ENCODE measurements around the gene SEMA3D.
A peak's percentile ranks its signal among the peaks of the same experiment; 100 is the strongest.

SEMA3D gene

DNA sequence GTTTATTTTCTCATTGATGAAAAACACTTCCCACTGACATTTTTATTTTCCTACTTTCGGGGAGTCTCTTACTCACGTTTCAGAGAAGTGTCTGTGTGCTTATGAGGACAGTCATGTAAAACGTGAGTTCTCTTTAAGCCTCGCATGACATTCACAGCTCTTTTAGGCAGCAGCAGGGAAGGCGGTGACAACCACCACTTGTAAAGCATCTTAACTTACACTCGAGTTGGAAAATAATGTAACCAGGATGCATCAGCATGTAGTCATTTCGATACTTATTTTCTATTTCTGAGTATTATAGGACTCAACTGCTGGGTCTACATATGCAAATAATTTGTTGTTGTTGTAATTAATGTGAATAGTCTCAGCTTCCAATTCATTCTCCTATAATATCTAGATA lies 153.6 kb downstream of the SEMA3D start:
- no peak for DNase-seq

DNA sequence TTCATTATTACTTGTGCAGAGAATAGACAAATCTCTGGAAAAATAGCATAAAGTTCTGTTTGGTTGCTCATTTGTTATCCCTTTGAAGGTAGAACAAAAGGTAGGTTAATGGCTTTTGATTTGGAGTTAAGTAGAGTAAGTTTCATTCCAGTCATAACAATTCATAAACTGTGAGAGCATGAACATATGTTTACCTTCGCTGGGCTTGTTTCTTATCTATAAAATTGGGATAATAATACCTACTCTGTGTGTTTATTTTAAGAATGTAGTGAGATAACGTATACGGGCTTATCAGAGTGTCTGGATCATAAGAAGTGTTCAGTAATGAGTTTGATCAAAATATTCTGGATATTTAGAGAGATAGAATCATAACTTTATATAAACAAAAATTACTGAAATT lies 155.4 kb downstream of the SEMA3D start:
- no peak for DNase-seq

- peak in 1 of 58 donors; percentile 2 for DNase-seq
Observed at GRCh38 chr7:85030893-85031292, 156.0 kb downstream of the SEMA3D start.

DNA sequence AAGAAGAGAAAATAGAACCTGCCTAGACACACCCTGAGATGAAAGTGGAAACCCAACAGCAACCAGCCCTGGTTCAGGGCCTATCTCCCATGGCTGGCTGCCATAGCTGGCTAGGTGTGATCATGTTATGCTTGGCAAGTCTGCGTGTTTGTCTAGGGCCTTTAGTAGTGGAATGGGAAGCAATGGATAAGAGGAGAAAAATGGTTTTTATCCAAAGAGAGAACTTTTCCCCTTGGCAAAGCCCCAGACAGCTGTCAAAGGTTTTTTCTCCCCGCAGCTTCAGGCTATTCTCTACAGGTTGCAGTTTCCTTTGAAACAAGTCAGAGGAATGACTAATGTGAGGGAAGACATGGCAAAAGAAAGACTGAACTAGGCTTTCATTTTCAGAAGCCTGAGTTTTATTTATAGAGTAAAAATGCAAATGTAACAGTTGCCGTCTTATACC lies 161.5 kb downstream of the SEMA3D start:
- DNase-seq, result no peak

DNA sequence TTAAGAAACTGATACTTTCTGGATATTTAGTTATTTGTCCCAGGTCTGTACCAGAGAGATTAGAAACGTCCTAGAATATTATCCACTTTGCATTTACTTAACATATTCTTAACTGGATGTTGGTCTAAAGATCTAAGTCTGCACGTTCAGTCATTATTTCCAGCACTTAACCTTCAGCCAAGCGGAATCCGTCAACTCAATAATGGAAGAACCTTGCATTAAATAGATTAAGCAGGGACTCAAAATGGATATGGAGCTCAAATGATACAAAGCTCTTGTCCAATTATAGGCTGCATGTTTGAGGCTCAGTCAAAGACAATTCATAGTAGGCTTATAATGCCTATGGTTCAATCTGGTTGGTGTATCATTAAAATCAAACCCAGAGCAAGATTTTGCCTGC lies 162.9 kb downstream of the SEMA3D start:
- no peak for DNase-seq

DNA sequence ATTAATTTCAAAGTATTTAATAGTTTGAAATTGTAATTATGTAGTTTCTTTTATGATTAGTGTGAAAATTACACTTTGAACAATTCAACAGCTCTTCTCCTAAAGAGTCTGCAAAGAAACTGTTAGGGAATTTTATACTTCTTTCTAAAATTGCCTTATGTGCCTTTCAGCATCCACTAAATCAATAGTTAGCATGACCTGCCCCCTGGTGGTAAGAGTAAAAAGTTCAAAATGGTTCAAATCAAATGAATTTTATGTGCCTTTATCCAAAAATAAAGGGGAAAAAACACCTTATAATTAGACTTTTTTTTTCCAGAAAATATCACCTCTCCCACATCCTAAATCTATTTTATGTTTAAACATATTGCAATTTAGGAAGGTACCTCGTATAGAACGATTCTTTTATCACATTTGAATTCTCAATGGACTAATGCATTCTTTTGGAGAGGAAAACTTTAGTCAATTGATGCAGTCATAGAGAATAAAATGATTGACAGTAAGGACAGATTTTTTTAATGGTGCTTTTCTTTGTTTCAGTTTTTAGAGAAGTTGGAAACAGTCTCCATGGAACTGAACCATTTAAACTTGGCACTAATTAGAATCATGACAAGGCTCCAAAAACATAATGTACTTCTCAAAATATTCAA lies 163.7 kb downstream of the SEMA3D start:
- DNase-seq, result peak in 8 of 58 donors; percentile 0 to 63 (median 6)

- DNase-seq, result no peak
Observed at GRCh38 chr7:85022064-85022697, 164.7 kb downstream of the SEMA3D start.

DNA sequence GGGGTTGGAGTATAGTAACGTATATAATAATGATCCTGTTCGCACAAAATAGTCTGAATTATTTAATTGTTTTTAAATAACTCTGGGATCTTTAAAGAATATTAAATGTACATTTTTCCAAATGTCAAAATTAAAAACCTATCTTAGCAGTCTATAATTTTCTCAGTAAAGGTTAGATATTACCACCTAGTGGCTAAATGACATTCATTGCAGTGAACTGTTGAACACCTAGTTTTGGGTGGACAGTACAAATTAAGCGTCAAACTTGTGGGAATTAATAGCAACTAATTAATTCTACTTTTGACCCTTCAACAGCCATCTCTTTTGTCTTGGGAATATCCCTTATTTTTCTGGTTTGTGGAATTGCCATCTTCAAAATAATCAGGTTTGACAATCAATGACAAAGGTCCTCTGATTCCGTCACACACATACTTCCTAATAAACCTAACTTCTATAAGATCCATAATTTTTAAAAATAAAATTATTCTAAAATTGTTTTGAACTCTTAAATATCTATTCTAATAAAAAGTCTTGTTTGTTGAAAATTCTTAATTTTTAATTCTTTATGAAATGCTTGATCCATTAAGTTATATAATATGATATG lies 165.7 kb downstream of the SEMA3D start:
- DNase-seq, result no peak

DNA sequence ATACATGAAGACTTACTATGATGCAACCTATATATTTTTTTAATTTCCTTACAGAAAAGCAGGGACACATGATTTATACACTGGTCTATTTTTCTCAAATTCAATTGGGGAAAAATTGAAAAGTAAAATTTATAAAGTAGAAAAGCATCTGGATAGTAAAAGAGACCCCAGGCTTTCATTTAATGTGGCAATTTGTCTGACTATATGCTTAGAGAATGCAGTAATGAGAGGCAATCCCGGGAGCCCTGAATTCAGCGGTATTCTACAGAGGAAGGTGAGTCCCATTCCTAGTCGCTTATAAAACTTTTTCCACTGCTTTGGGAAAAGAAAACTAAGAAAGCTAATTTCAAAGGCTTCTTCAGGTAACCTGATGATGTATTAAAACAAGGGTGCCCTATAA lies 167.1 kb downstream of the SEMA3D start:
- DNase-seq, result no peak

GRCh38 chr7:85019176-85019575 lies 167.7 kb downstream of the SEMA3D start:
- no peak for DNase-seq

DNA sequence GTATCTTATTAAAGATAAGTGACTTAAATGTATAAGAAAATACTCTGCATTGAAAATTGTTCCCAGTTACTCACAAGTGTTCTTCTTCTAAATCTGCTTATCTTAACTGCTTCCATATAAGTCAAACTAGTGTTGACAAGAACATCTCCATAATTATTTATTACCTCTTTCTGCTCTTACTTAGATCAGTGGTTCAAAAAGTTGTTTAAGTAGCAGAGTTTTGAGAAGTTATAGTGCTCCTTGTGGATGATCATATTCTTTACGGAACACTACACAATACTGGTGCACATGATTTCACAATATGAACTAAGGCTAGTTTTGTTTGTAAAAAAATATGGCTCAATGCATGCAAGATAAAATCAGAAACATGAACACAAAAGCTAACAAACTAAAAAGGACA lies 168.4 kb downstream of the SEMA3D start:
- no peak for DNase-seq

GRCh38 chr7:85016286-85016685 lies 170.6 kb downstream of the SEMA3D start:
- no peak for DNase-seq

- DNase-seq, result no peak
Observed at GRCh38 chr7:85014936-85015660, 171.8 kb downstream of the SEMA3D start.

DNA sequence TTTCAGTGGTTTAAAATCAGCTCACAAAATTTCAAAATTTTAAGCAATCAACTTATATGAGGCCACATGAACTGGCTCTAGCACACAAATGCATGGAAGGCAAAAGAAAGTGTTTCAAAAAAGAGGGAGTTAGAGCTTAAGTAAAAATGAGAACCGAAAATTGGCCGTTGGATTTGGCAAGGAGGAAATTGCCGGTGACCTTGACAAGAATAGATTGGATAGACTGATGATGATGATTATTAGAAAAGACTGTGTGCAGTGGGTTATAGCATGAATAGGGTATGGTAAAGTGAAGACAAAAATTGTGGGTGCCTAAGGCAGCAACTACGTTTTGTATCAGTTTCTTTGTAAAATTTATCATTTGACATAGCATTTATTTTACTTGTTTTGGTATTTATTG lies 175.7 kb downstream of the SEMA3D start:
- no peak for DNase-seq

- no peak for DNase-seq
Observed at GRCh38 chr7:85010306-85010705, 176.6 kb downstream of the SEMA3D start.

GRCh38 chr7:85006754-85007153 lies 180.1 kb downstream of the SEMA3D start:
- no peak for DNase-seq

DNA sequence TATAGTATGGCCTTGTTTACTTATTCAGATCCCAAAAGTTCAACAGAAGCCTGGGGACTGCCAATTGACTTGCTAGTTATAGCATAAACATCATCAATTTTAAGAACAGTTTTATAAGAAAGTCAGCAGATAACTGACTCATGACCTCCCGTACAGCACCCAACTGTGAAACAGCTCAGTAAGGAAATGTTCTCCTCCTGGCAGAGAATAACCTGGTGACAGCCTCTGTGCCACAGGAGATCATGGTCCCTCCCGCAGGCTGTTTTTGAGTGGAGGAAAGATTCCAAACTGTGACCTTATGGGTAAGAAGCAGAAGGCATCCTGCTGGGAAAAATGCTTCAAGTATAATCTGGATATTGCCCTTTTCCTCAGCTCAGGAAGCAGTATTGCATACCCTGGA lies 182.5 kb downstream of the SEMA3D start:
- DNase-seq, result no peak

DNA sequence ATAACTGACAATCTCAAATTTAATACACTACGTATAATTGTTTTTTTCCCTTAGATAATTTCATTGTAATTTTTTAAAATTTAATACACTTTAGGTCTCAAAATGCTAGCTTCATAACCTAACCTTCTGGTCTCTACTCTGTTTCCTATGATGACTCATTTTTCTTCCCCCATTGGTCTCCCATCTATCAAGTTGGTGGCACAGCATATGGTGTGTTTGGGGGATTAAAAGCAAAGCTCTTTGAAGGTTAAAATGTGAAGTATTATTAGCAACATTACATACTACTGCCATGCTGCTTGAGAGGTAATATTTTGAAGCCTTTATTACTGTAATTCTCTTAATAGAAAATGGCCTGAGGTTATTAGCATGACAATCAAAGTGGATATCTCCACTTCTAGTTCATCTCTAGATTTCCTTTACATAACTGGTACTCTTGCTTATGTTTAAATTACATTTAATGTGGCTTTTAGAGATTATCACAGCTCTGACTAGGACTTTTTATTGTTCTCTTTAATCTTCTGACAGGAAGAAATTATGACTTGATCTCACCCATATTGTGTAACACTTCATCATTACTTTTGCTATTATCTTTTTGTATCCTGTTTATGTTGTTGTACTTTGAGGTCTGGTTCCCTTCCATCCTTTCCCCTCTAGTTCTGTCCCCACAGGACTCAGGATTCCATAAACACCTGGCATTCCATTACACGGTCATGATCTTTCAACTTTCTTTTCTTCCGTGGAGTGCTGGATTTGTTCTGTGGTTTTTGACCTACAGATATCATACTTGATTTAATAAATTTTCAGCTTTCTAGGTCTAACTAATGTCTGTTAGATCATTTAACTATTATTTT lies 185.1 kb downstream of the SEMA3D start:
- no peak for DNase-seq

GRCh38 chr7:85000735-85001350 lies 186.0 kb downstream of the SEMA3D start:
- DNase-seq, result no peak

DNA sequence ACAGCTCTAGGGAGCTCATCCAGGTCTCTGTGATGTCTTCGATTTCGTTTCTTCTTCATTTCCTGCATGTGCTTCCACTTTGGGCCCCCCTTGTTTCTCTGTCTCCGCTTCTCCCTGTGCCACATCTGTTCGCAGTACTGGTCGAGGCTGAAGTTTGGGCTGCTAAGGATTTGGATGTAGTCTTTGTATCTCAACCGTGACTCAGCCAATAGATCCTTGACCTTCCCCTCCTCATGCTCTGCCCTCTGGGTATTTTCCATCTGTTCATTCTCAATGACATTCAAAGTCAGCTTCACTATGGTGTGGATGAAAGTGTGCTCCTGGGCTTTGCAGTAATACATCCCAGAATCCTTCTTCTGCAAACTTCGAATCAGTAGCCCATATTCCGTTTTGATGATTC lies 187.4 kb downstream of the SEMA3D start:
- no peak for DNase-seq

DNA sequence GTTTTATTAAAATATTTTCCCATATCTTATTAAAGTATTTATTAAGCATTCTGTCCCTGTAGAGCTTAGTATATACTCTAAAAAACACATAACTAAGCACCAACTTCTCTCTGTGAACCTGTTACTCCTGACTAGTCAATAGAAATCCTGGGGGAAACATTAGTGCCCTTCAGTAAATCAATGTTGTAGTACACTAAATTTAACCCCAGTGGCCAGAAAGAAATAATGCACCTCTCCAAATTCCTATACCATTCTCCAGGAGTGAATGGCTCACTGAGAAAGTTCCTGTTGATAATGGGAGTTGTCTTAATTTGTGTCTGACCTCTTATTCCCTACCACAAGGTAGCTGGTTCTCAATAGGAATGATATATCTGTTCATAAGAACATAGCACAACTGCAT lies 188.2 kb downstream of the SEMA3D start:
- no peak for DNase-seq

Measured in anterior cingulate cortex (tissue), 58 donors.